Pancreas (tissue), 10 donors: ENCODE measurements around the gene KRAS. TPM values are rescaled to one million over a fixed set of nuclear protein-coding genes. Genes with fewer than 3 reads are reported as not detected.

Experiments used
- ATAC-seq, 4 donors: fragments of 200-7000 bp; cut with Tn5 transposase; one replicate each; pipeline versions ENCODE4 v1.8.0 to v1.9.1; 2020; ENCODE audit warnings: mild to moderate bottlenecking in 4 of 4, moderate library complexity in 4 of 4
- DNase-seq, 6 donors: peaks; one replicate each; pipeline ENCODE4 v3.0.0-alpha.2; 2020
- FAIRE-seq: peaks from 2 replicates; lab custom pipeline; 2012; peaks lifted over from hg19 to GRCh38; lab: Jason Lieb, UNC
- H3K27ac ChIP-seq, 4 donors: fragments of 200-600 bp; sonication (generic); 1 replicate in 3 of 4; 2 replicates in 1 of 4; pipeline versions ENCODE4 v1.5.0 to v1.8.0; 2020
- H3K27me3 ChIP-seq, 4 donors: fragments of 200-600 bp; one replicate each; pipeline ENCODE4 v1.8.0; 2021
- H3K36me3 ChIP-seq, 3 donors: fragments of 200-600 bp; sonication (generic) in 1 of 3; one replicate each; pipeline versions ENCODE4 v1.5.0 to v1.8.0; 2020 to 2021
- H3K4me1 ChIP-seq, 3 donors: fragments of 200-600 bp; one replicate each; pipeline ENCODE4 v1.8.0; 2021
- H3K4me3 ChIP-seq, 4 donors: fragments of 200-600 bp; sonication (generic) in 2 of 4; one replicate each; pipeline versions ENCODE4 v1.5.0 to v1.8.0; 2020 to 2021
- H3K9me3 ChIP-seq, 4 donors: fragments of 200-600 bp; one replicate each; pipeline ENCODE4 v1.8.0; 2021
- WGBS, 2 donors: extraction: QIAGEN DNeasy Blood & Tissue Kit; methylation state at CpG; one replicate each; pipeline ENCODE4 v1.1.7; 2013; 5-methylcytosine and 5-hydroxymethylcytosine counted together
- intact Hi-C, 3 donors: fragments of 100-400 bp; cut with DNase I; formaldehyde crosslinking; loops; one replicate each; pipeline versions ENCODE4 v1.11.1 to v1.14.2; 2022
- polyA plus RNA-seq, 2 donors: library from polyadenylated mRNA; stranded (reverse); fragments of 200-250 nt; gene quantifications; one replicate each; pipeline ENCODE4 v1.2.3, GENCODE V29; 2013
- total RNA-seq, 6 donors: library from RNA; stranded (reverse); fragmentation: NEBNext Ultra II Directional in 4 of 6; extraction: Animal tissue kit (Norgen Biotek cat#: 25700) in 4 of 6; gene quantifications; one replicate each; pipeline versions ENCODE4 v1.2.1 to v1.2.4, GENCODE V29; 2021 to 2023
- TF ChIP-seq, protein P1 (sequence below), 4 donors: fragments of 200-600 bp; sonication (generic) in 3 of 4; IDR thresholded peaks; one replicate each; pipeline versions ENCODE4 v1.5.0 to v1.8.0; 2021; ENCODE audit warnings: antibody characterized with exemption in 4 of 4
- donor health status: healthy with polysubstance abuse.
- donor health status: DM: no; HTN: no; CAD: no; lungs with moderate emphysema.
- donor health status: DM: no; HTN: no; CAD: no.
- donor health status: control.
- donor health status: control.
- donor health status: Bipolar disorder and iron deficiency.
- donor health status: DM: yes; HTN: yes; CAD: no.
- donor health status: DM: no; HTN: no; CAD: no.
- donor health status: DM: no; HTN: no; CAD: no.
- donor health status: DM: yes; HTN: yes; CAD: no.

The KRAS gene
- total and polyA plus RNA-seq, 8 donors = 3.1 to 17.6 (median 8.2) TPM

DNA sequence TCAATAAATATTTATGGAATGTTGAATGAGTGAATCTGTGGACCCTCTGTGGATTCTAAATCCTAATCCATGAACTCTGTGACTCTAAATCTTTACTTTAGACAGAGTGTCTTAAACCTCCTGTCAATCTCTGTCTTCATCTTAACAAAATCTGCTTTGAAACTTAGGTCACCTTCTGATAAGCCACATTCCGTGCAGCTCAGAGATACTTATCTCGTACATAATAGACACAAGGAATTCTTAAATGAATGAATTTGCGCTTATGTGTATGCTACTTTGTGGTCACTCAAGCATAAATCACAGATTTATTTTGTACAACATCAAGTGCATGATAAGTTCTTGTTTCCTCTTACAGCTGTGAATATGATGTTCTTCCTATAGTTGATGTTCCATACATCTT lies 2.2 kb upstream of the KRAS start:
- no peaks in the 10 kb centered on the region for H3K36me3 ChIP-seq
- ATAC-seq (no peak), FAIRE-seq (no peak), DNase-seq (no peak)
- peaks cover 27 to 52% (median 42%) of the 10 kb centered on the region in 3 donors for H3K4me1 ChIP-seq
- no peak overlapping the region for H3K4me3 ChIP-seq
- TF ChIP-seq, protein P1, sequence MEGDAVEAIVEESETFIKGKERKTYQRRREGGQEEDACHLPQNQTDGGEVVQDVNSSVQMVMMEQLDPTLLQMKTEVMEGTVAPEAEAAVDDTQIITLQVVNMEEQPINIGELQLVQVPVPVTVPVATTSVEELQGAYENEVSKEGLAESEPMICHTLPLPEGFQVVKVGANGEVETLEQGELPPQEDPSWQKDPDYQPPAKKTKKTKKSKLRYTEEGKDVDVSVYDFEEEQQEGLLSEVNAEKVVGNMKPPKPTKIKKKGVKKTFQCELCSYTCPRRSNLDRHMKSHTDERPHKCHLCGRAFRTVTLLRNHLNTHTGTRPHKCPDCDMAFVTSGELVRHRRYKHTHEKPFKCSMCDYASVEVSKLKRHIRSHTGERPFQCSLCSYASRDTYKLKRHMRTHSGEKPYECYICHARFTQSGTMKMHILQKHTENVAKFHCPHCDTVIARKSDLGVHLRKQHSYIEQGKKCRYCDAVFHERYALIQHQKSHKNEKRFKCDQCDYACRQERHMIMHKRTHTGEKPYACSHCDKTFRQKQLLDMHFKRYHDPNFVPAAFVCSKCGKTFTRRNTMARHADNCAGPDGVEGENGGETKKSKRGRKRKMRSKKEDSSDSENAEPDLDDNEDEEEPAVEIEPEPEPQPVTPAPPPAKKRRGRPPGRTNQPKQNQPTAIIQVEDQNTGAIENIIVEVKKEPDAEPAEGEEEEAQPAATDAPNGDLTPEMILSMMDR (IDR thresholded peaks at IDR 0.05) = no peak
- no peaks in the 10 kb centered on the region for H3K27me3 ChIP-seq
- WGBS, 2 donors = 77 to 87% methylated on average over 3 of the region's 3 CpGs
- no peaks in the 10 kb centered on the region for H3K9me3 ChIP-seq
- H3K27ac ChIP-seq = no peak overlapping the region
- intact Hi-C loops = loop anchor here in 1 of 3 donors (5.0 kb wide), 1 partner anchor 79 kb away; no protein-coding TSS in a partner anchor

DNA sequence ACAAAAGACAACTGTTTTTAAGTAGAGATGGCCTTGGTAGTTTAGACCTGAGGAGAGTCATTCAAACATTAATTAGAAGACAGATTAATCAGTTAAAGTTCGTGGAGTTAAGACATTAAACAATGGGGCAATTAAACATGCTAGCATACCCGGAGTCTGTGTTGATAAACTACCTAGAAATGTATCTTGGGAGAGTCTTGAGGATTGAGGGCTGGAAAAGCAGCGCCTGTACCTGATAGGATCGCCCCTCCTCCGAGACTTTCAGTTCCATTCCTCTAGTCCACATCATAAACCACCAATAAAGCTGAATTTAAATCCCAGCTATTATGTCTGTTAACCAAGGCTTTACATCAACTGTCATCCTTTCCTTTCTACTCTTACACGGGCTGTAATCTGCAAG lies 1.0 kb upstream of the KRAS start:
- H3K27ac ChIP-seq = peak overlapping the region; percentile 60 to 95 (median 89)
- H3K4me1 ChIP-seq = peaks cover 27 to 50% (median 31%) of the 10 kb centered on the region in 3 donors
- FAIRE-seq (no peak), DNase-seq (no peak), ATAC-seq (no peak)
- intact Hi-C loops = loop anchor here in 1 of 3 donors (5.0 kb wide), 1 partner anchor 81 kb away; no protein-coding TSS in a partner anchor
- 45 to 48% methylated on average over 6 of the region's 6 CpGs for WGBS, 2 donors
- H3K27me3 ChIP-seq = no peaks in the 10 kb centered on the region
- no peaks in the 10 kb centered on the region for H3K9me3 ChIP-seq
- no peaks in the 10 kb centered on the region for H3K36me3 ChIP-seq
- TF ChIP-seq, protein P1 (IDR thresholded peaks at IDR 0.05) = no peak
- H3K4me3 ChIP-seq = peak overlapping the region; percentile 55 to 96 (median 84)

DNA sequence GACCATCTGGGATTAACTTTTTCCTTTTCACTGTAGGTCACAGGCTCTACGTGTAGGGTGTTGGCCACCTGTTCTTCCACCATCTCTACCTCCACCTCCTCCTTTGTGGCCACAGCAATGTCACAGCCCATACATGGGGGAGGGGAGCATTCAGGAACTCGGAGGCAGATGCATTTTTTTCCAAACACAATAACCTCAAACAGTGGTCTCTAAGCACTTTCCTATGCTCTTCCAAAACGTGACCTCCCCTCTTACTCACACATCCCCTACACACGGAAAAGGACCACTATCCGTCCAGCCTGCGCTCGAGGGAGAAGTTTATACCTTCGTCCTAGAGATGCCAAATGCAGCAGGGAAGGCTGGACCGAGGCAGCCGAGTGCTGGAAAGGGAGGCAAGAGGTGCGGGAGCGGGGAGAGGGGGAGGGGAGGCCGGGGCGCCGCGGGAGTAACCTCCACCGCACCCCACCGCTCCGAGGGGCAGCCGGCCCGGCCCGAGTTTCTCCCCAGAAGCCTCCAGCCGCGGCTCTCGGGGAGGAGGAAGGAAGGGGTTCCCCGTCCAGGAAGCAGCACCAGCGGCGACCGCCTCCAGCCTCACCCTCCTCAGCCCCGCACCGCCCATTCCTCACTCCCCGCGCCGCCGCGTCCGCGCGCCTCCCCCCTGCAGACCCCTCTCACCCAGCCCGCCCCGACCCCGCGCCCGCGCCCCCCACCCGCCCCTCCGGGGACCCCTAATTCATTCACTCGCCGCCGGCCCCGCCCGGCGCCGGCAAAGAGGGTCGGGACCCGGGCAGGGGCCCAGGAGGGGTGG lies 594 bp downstream of the KRAS start:
- FAIRE-seq = no peak
- intact Hi-C loops = loop anchor here in 1 of 3 donors (5.0 kb wide), 1 partner anchor 82 kb away; no protein-coding TSS in a partner anchor
- TF ChIP-seq, protein P1 (IDR thresholded peaks at IDR 0.05) = no peak

DNA sequence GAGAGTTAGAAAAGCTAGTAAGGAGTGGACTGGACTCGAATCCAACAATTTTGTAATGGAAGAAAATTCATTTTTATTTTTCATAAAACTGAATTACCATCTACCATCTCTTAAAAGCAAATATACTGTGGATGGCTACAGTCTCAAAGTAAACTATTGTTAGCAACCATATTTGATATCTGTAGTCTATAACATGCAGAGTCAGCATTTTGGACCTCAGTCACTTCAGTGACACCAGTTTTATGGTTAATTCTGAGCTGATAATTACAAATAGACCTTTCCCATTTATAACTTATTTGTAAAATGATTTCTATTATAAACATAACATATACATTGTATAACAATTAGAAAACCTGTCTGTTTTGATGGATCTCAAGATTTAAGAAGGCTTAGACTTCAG lies 2.0 kb downstream of the KRAS start:
- intact Hi-C loops = no loop called here
- no peaks in the 10 kb centered on the region for H3K27me3 ChIP-seq
- no peaks in the 10 kb centered on the region for H3K36me3 ChIP-seq
- H3K4me3 ChIP-seq = no peak overlapping the region
- no peak for ATAC-seq
- no peak overlapping the region for H3K27ac ChIP-seq
- no peaks in the 10 kb centered on the region for H3K9me3 ChIP-seq
- TF ChIP-seq, protein P1 (IDR thresholded peaks at IDR 0.05) = no peak
- 92 to 100% methylated on average over 1 of the region's 1 CpG for WGBS, 2 donors
- FAIRE-seq = no peak
- peaks cover 7 to 21% (median 12%) of the 10 kb centered on the region in 3 donors for H3K4me1 ChIP-seq
- no peak for DNase-seq

More for the DNA sequence above, 594 bp downstream of the KRAS start:
- peak; percentile 44 to 87 (median 70) for DNase-seq
- Histone ChIP-seq H3K4me1 (peaks cover 15 to 35% (median 16%) of the 10 kb centered on the region in 3 donors), H3K27me3 (no peaks in the 10 kb centered on the region), H3K4me3 (peak overlapping the region; percentile 78 to 96 (median 88)), H3K9me3 (no peaks in the 10 kb centered on the region), H3K36me3 (no peaks in the 10 kb centered on the region), H3K27ac (peak overlapping the region; percentile 84 to 95 (median 90))
- 0 to 1% methylated on average over 15 to 56 of the region's 56 CpGs for WGBS, 2 donors
- ATAC-seq = peak; percentile 30 to 52 (median 42)
